Breast epithelium (tissue), 4 donors: ENCODE measurements around the gene EEF1AKMT3. TPM values are rescaled to one million over a fixed set of nuclear protein-coding genes. Genes with fewer than 3 reads are reported as not detected.

Source experiments
- DNase-seq, 2 donors: peaks; one replicate each; pipeline ENCODE4 v3.0.0-alpha.2; 2019; ENCODE audit warnings: low spot score in 2 of 2
- H3K27ac ChIP-seq, 2 donors: fragments of 200-600 bp; sonication (generic) in 1 of 2; one replicate each; pipeline ENCODE4 v1.5.1; 2016 to 2019; ENCODE audit warnings: mild to moderate bottlenecking in 1 of 2
- H3K27me3 ChIP-seq, 2 donors: fragments of 200-600 bp; sonication (generic) in 1 of 2; one replicate each; pipeline versions ENCODE4 v1.5.1 to v1.6.0; 2017 to 2019; ENCODE audit warnings: control low read depth in 1 of 2, mild to moderate bottlenecking in 1 of 2
- H3K36me3 ChIP-seq: fragments of 200-600 bp; one replicate; pipeline ENCODE4 v1.5.1; 2019
- H3K4me1 ChIP-seq, 2 donors: fragments of 200-600 bp; sonication (generic); one replicate each; pipeline ENCODE4 v1.5.1; 2016 to 2019; ENCODE audit warnings: control low read depth in 1 of 2
- H3K4me3 ChIP-seq, 3 donors: fragments of 200-600 bp; sonication (generic); 1 replicate in 2 of 3; 2 replicates in 1 of 3; pipeline ENCODE4 v1.5.1; 2016 to 2019; ENCODE audit warnings: mild to moderate bottlenecking in 3 of 3, moderate library complexity in 2 of 3
- H3K9me3 ChIP-seq, 2 donors: fragments of 200-600 bp; sonication (generic) in 1 of 2; one replicate each; pipeline ENCODE4 v1.5.1; 2016 to 2019; ENCODE audit warnings: control low read depth in 1 of 2
- CTCF ChIP-seq, 3 donors: fragments of 450-650 bp; IDR thresholded peaks; one replicate each; pipeline ENCODE4 v1.5.1; 2016 to 2017; ENCODE audit warnings: antibody characterized with exemption in 3 of 3, mild to moderate bottlenecking in 3 of 3, moderate library complexity in 3 of 3
- POLR2A ChIP-seq: fragments of 450-650 bp; IDR thresholded peaks from one replicate; pipeline ENCODE4 v1.6.1; 2016; ENCODE audit warnings: antibody characterized with exemption, mild to moderate bottlenecking, moderate library complexity
- POLR2AphosphoS5 ChIP-seq, 3 donors: sonication (generic); formaldehyde crosslinking; IDR thresholded peaks; one replicate each; pipeline ENCODE4 v1.6.1; 2017; ENCODE audit warnings: antibody characterized with exemption in 3 of 3
- intact Hi-C: fragments of 100-400 bp; cut with DNase I; formaldehyde crosslinking; loops from one replicate; pipeline ENCODE4 v1.15.1; 2023; ENCODE audit warnings: low total_unique reads
- total RNA-seq, 3 donors: library from RNA; depleted of rRNA; stranded (reverse); fragments of >200 nt; gene quantifications; one replicate each; pipeline ENCODE4 v1.1.0, GENCODE V29; 2016

The EEF1AKMT3 gene
- total RNA-seq, 3 donors from 2014 or later = 15.7 to 18.1 (median 16.5) TPM

GRCh38 chr12:57738661-57739237 is 33.7 kb upstream of the EEF1AKMT3 start, which contains the start of gene AGAP2:
AGAP2 (minus strand) TSS chr12:57738742; CDS start chr12:57738246, 496 bp downstream.
- TF ChIP-seq POLR2A = no peak
- no peak for TF ChIP-seq CTCF (IDR thresholded peaks at IDR 0.05)
- no peak for TF ChIP-seq POLR2AphosphoS5 (IDR thresholded peaks at IDR 0.05)
- H3K27me3 ChIP-seq = peaks cover 17 to 41% of the 10 kb centered on the region in 2 donors
- peaks cover 9 to 15% of the 10 kb centered on the region in 2 donors for H3K4me1 ChIP-seq
- intact Hi-C loops = no loop called here
- no peak for DNase-seq
- no peaks in the 10 kb centered on the region for H3K36me3 ChIP-seq
- no peak within 1 kb of the TSS for H3K27ac ChIP-seq
- H3K4me3 ChIP-seq = peak within 1 kb of the TSS; percentile 29 to 67 (median 44)
- H3K9me3 ChIP-seq = no peaks in the 10 kb centered on the region

- no peak for DNase-seq
- Histone ChIP-seq H3K4me1 (peaks cover 9 to 19% of the 10 kb centered on the region in 2 donors), H3K27ac (no peak overlapping the region), H3K9me3 (no peaks in the 10 kb centered on the region), H3K36me3 (no peaks in the 10 kb centered on the region), H3K27me3 (peaks cover 17 to 38% of the 10 kb centered on the region in 2 donors), H3K4me3 (no peak overlapping the region)
- TF ChIP-seq CTCF (IDR thresholded peaks at IDR 0.05) (no peak), POLR2AphosphoS5 (IDR thresholded peaks at IDR 0.05) (no peak), POLR2A (no peak)
- intact Hi-C loops = no loop called here
Measured at GRCh38 chr12:57739387-57739786, 33.0 kb upstream of the EEF1AKMT3 start.

- no peaks in the 10 kb centered on the region for H3K36me3 ChIP-seq
- no peak for DNase-seq
- peaks cover 17 to 38% of the 10 kb centered on the region in 2 donors for H3K27me3 ChIP-seq
- TF ChIP-seq POLR2AphosphoS5 (IDR thresholded peaks at IDR 0.05) (no peak), CTCF (IDR thresholded peaks at IDR 0.05) (no peak), POLR2A (no peak)
- H3K9me3 ChIP-seq = no peaks in the 10 kb centered on the region
- H3K4me1 ChIP-seq = peaks cover 9 to 19% of the 10 kb centered on the region in 2 donors
- intact Hi-C loops = no loop called here
- no peak overlapping the region for H3K4me3 ChIP-seq
- H3K27ac ChIP-seq = no peak overlapping the region
Measured at GRCh38 chr12:57739914-57740538, 32.4 kb upstream of the EEF1AKMT3 start.

- TF ChIP-seq POLR2A = no peak
- no peak for TF ChIP-seq POLR2AphosphoS5 (IDR thresholded peaks at IDR 0.05)
- no peak for TF ChIP-seq CTCF (IDR thresholded peaks at IDR 0.05)
- peaks cover 9 to 21% of the 10 kb centered on the region in 2 donors for H3K4me1 ChIP-seq
- peak overlapping the region in 1 of 3 donors; percentile 40 for H3K4me3 ChIP-seq
- no peak overlapping the region for H3K27ac ChIP-seq
- no peaks in the 10 kb centered on the region for H3K36me3 ChIP-seq
- H3K9me3 ChIP-seq = no peaks in the 10 kb centered on the region
- peaks cover 17 to 32% of the 10 kb centered on the region in 2 donors for H3K27me3 ChIP-seq
- intact Hi-C loops = no loop called here
- DNase-seq = no peak
Measured at GRCh38 chr12:57740656-57741412, 31.6 kb upstream of the EEF1AKMT3 start.

- H3K4me1 ChIP-seq = peaks cover 9 to 20% of the 10 kb centered on the region in 2 donors
- no peak for TF ChIP-seq POLR2AphosphoS5 (IDR thresholded peaks at IDR 0.05)
- TF ChIP-seq CTCF (IDR thresholded peaks at IDR 0.05) = no peak
- TF ChIP-seq POLR2A = no peak
- intact Hi-C loops = no loop called here
Measured at GRCh38 chr12:57741413-57741789, 31.0 kb upstream of the EEF1AKMT3 start.

More at GRCh38 chr12:57741413-57741789, 31.0 kb upstream of the EEF1AKMT3 start:
- no peak for DNase-seq
- Histone ChIP-seq H3K27ac (no peak overlapping the region), H3K4me3 (peak overlapping the region in 2 of 3 donors; percentile 15 to 40), H3K27me3 (peaks cover 17 to 30% of the 10 kb centered on the region in 2 donors), H3K9me3 (no peaks in the 10 kb centered on the region), H3K36me3 (no peaks in the 10 kb centered on the region)
